Fibroblast of pulmonary artery (primary cell): Measurements from ENCODE around the gene MARS1.

Experiments
- DNase-seq: peaks from one replicate; pipeline ENCODE4 v3.0.0-alpha.2; 2010; ENCODE audit warnings: low read depth
- H3K4me3 ChIP-seq: replicated peaks from 2 replicates; pipeline ENCODE4 v1.5.1; 2011; ENCODE audit warnings: low read depth, mild to moderate bottlenecking, control low read depth, low read length, moderate library complexity
- CTCF ChIP-seq: IDR thresholded peaks from 2 replicates; pipeline ENCODE4 v1.5.1; 2011; ENCODE audit warnings: mild to moderate bottlenecking, control low read depth, low read length, inconsistent platforms; ENCODE audit errors: missing control alignments

Gene MARS1

GRCh38 chr12:57535764-57536596 is 48.1 kb downstream of the MARS1 start:
- no peak for DNase-seq
- no peak overlapping the region for H3K4me3 ChIP-seq
- TF ChIP-seq CTCF: no peak

- no peak for TF ChIP-seq CTCF
- H3K4me3 ChIP-seq: no peak overlapping the region
- DNase-seq: no peak
These were observed 48.7 kb downstream of the MARS1 start for GRCh38 chr12:57536597-57536942.

GRCh38 chr12:57539134-57539768 is 51.4 kb downstream of the MARS1 start:
- no peak for TF ChIP-seq CTCF
- H3K4me3 ChIP-seq: no peak overlapping the region
- DNase-seq: no peak

- no peak overlapping the region for H3K4me3 ChIP-seq
- no peak for TF ChIP-seq CTCF
- DNase-seq: no peak
These were observed 53.1 kb downstream of the MARS1 start for GRCh38 chr12:57541001-57541400.

GRCh38 chr12:57541717-57542116 is 53.8 kb downstream of the MARS1 start:
- H3K4me3 ChIP-seq: no peak overlapping the region
- TF ChIP-seq CTCF: no peak
- no peak for DNase-seq

- no peak for TF ChIP-seq CTCF
- H3K4me3 ChIP-seq: no peak overlapping the region
- DNase-seq: no peak
These were observed 55.7 kb downstream of the MARS1 start for GRCh38 chr12:57543581-57543980.
